HG03097 (cell line): ENCODE results near the gene SURF2.
A peak's percentile ranks its signal among the peaks of the same experiment; 100 is the strongest.

Source experiments
- ATAC-seq: cut with Tn5 transposase; IDR thresholded peaks from one replicate; pipeline ENCODE4 v1.9.1; 2021; ENCODE audit not compliant: unreplicated experiment, low FRiP score

Gene SURF2

DNA sequence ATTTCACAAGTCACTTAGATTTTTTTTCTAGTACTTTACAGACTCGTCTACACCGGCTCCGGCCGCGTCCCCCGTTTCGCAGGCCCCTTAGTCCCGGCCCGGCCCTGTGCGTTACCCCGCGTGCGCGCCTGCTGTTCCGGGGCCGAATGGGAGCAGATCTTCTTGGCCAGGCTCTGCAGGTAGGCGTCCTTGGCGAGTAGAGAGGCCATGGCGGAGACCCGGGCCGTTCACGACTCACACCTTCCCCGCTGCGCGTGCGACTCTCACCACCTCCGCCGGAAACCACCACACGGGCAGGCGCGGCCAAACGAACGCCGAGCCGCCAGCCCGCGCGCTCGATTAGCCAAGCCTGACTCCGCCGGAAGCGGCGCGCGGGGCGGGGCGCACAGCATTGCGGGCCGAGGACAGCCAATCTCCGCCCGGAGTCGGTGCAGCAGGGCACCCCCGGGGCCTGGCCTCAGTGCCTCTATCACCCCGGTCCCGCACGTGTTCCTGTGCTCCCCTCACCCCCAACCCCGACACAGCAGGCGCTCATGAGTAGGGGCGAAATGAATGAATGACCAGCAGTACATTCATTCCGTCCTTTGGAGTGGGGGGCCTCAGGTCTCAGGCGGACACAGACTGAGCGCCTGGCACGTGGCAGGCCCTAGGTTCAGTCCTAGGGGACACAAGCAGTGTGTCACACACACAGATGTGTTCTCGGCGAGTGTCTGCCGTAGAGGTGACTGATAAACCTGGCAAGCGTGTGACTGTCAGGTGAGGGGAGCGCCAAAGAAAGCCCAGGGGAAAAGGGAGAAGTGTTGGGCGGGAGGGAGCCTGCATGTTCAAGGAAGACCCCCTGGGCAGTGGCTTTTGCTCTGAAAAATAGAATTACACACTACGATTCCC, 20.2 kb upstream of the SURF2 start, which contains the start of gene SURF6:
SURF6 (minus strand) TSS at position 265 of the 888 bp plus-strand sequence; CDS start at position 209, 56 bp downstream.
- ATAC-seq: peak; percentile 75

DNA sequence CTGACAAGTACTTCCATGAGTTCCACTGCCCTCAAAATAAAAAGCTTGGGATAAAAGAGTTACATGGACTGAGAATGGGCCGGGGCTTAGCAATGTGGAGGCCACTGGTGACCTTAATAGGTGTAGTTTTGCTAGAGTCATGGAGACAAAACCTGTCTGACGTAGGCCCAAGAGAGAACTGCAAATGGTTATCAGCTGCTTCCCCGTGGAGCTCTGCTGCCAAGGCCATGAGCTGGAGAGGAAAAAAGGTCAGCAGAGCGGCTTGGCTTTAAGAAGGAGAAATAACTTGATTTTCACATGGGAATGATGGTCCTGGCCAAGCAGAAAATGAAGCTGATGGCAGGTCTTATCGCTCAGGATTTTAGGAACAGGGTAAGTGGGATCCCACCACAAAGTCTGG, 16.7 kb upstream of the SURF2 start:
- ATAC-seq: no peak

DNA sequence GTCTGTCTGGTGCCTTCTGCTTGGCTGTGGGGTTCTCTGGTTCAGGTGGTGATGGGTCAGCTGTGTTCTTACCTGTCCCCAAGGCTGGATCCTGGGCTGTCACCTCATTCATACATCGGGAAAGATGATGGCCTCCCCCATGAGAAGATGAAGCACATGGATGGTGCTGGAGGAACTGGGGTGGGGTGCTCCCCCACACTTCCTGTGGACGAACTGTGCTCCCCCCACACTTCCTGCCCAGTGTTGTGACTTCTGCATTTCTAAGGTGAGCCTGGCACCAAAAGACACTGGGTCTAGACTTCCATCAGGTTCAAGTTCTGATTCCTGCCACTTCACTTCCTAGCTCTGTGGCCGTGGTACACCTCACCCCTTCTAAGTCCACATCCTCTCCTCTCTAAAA, 16.1 kb upstream of the SURF2 start:
- ATAC-seq: no peak

DNA sequence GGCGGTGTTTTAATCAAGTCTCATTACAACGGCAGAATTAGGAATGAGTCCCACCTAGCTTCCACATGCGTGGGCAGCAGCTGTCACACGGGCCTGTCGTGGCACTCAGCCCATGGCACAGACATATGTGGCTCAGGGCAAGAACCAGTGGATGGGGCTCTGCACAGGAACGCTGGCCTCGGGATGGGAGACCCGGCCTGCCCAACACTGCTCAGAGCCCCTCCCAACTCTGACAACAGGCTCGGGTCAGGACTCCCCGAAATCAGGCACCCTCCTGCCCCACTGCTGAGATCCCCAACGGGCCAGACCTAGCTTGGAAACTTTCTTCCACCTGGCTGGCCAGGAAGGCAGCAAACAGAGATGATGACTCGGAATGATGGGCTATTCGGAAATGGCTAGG, 15.4 kb upstream of the SURF2 start:
- ATAC-seq: no peak

DNA sequence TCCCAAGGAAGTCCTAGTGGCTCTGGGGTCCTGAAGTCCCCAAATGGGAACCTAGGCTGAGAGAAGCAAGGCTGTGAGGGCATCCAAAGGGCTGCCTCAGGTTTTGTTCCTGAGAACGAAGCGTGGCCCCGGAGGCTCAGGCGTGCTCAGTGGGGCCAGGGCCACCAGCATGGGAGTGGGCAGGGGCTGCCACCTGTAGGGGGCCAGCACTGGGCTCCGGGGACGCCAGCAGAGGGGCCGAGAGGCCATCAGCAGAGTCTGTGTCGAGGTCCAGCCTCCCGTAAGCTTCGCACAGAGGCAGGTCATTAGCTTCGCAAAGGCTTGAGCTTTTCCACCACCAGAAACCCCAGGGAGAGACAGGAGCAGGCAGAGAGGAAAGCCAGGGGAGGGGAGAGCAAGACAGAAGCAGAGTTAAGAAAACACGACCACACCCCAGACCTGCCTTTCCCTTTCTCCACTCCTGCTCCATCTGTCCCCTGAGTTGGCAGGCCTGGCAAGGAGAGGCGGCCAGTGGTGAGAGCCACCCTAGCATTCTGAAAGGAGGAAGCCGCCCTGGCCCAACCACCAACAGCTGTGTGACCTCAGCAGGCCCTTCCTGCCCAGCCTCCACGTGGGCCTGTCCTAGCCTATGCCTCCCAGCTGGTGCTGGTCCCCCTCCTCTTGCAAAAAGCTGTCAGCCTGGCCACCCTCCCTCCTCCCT, 14.8 kb upstream of the SURF2 start:
- no peak for ATAC-seq

DNA sequence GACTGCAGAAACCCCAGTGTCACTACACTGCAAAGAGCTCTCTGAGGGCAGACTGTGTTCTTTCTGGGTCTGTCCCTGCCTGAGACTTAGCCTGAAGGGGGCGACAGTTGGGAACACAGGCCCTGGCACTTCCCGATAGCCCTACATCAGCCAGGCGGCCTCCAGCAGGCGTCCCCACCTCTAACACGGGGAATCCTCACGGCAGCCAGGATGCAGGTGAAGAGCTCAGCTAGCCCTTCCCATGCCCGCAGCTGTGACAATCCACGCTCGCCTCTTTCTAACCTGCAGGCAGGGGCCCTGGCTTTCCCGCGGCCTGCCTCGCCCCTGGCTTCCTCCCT, 14.3 kb upstream of the SURF2 start:
- ATAC-seq: no peak

DNA sequence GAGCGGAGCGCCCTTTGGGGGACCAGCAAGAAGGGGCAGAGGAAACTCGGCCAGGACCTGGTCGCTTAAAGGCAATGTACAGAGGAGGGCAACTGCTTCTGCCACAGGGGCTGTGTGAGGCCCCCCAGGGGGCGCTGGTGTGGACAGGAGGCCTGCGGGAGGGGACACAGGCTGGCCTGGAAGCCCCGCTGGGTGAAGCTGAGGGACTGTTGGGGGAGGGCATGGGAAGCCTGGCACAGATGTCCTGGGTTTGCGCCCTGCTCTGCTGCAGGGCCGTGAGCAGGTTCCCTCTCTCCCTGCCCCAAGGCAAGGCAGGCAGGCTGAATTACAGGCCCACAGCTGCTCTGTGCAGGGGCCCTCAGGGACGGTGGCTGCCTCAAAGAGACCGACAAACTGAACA, 13.8 kb upstream of the SURF2 start:
- ATAC-seq: no peak

DNA sequence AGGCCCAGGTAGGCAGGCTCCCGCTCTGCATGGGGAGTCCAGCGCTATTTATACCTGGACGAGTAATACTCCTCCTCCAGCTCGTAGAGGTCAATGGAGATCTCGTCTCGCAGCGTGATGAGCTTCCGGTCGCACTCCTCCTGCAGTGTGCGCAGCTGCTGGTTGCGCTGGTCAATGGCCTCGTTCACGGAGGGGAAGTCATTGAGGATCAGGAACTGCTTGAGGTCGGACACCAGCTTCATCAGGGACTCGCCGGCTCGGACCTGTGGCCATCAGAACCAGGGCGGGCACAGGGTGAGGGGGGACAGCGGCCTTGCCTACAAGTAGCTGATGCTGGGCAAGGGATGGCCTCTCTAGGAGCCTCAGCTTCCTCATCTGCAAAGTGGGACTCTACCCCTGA, 12.3 kb upstream of the SURF2 start:
- ATAC-seq: no peak

DNA sequence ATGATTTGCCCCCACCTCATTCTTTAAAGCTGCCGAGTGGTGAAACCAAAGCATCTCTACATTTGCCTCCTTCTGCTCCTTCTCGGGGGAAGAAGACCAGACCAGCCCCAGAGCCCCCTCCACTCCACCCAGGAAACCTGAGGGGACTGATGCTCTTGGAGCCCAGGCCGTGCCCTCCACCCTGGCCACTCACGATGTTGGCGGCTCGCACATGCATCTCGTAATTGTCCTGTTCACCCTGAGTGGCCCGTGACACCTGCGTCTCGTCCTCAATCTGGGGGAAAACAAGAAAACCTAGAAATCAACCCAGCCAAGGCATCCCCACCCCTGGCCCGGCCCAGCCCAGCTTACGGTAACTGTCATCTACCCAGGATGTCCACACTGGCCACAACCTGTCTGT, 11.4 kb upstream of the SURF2 start:
- ATAC-seq: no peak

DNA sequence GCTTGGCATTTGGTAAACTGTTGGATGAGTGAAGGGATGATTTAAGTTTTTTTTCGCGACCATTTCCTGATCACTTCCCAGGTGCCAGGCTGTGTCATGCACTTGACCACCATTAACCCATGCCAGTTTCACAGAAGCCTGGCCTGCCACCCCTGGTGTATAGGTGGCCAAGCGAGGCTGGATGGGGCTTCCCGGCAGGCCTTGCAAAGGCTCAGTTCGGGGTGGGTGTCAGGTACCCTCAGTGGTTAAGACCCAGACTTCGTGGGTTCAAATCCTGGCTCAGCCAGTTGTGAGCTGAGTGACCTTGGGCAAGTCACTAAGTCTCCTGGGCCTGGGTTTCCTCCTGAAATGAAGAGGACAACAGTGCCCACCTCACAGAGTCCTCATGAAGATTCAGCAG, 10.8 kb upstream of the SURF2 start:
- ATAC-seq: no peak

DNA sequence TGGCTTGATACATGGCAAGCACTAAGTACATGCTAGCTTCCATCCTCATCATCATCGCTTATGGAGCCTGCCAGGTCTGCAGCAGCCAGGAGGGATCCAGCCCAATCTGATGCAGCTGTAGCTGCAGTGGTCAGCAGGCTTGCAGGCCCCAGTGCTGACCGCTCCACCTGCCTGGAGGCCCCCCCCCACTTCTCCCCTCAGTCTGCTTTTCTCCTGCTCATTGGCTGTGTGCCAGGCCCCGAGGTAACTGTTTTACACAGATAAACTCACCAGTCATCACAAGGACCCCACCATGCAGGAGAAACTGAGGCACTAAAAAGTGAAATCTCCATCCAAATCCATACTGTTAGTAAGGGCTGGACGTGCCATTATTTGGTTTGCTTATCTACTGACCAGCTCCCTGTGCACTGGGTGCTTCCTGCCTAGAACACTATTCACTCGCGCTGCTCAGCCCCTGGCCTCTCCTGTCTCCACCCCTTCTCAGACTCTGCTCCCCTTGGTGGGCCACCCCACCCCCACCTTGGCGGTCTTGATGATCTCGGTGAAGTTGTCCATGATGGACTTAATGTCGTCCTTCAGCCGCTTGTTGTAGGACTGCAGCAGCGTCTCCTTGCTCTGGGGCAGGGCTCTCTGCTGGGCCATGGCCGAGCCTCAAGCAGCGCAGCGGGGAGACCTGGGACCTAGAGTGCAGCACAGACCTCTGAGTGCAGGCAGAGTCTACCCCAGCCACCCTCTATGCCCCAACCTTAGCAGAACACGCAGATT, 10.1 kb upstream of the SURF2 start:
- no peak for ATAC-seq

DNA sequence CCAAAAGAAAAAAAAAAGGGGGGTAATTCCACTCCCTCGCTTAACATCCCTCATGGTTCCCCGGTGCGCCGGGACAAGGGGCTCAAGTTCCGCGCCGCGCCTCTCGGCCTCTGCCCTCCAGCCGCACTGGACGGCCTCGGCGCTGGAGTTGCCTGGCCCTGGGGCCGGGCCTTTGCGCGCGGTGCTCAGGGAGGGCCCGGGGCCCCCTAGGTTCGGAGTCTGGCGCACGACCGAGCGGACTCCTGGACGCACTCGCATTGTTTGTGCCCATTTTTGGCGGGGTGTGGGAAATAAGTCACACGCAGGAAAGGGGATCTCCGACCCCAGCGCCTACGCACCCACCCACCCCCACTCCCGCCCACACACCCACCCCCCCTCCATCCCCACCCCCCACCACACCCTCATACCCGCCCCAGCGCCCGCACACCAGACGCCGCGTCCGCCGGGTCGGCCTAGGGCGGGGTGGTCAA, 8.8 kb upstream of the SURF2 start:
- peak; percentile 23 for ATAC-seq

DNA sequence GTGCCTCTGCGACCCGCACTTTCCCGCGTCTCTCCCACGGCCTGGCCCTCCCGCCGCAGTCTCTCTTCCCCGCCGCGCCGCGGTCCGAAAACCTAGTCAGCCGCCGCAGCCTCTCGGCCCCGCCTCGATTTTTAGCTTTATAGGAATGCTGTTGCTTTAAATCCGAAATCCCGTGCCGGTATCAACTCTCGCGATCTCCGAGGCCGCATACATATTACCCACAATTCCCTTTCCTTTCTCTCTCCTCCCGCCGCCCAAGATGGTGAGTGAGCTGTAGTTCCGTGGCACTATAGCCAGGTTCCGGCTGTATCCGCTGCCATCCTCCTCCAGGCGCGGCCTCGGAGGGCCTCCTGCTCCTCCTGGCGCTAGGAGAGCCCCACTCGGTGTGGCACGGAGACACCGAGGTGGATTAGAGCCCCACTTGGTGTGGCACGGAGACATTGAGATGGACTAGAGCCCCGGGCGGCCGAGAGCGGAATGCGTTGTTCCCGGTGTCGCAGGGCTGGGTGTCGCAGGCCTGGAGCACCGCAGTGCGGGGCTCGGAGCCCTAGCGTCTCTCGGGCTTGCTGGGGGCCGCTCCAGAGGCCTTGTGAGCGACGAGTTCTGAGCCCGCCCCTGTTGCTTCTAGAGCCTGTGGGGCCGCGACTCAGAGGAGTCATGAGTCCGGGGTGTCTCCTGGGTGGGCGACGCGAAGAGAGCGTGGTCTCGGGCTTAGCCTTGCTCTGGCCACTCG, 8.2 kb upstream of the SURF2 start, which contains the start of the genes MED22 and RPL7A:
MED22 (minus strand) TSS at position 147 of the 733 bp plus-strand sequence. CDS start 1,469 bp downstream, outside the sequence.
RPL7A (plus strand) TSS at position 234 of the 733 bp plus-strand sequence; CDS start at position 260, 26 bp downstream.
- peak; percentile 70 for ATAC-seq

DNA sequence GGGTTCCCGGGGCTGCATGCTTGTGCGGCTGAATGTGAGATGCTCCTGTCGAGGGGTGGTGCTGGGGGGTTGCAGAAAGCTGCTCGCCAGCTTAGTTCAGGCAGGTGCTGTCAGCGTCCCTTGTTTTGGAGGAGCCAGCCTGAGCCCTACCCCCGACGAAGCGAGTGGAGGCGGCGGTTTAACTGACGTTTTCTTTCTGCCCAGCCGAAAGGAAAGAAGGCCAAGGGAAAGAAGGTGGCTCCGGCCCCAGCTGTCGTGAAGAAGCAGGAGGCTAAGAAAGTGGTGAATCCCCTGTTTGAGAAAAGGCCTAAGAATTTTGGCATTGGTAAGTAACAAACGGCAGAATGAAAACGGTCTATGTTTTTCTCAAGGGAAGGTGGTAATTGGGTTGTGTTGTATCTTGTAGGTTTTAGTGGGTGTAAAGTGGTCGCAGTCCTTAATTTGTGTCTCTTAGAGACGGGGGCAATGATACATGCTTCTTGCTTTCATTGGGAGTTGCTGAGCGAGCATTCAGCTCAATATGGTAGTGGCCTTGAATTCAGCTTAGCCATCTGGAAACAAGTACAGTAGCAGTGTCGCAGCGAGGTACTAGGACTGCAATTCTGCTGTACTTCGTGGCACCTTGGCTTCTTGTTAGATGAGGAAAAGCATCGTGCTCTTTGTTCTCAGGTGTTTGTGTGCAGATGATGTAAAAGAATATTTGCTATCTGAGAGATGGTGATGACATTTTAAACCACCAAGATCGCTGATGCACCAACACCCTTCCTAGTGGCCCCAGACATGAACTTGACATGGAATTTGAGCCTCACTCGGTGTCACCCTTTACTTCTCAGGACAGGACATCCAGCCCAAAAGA, 7.4 kb upstream of the SURF2 start:
- no peak for ATAC-seq

DNA sequence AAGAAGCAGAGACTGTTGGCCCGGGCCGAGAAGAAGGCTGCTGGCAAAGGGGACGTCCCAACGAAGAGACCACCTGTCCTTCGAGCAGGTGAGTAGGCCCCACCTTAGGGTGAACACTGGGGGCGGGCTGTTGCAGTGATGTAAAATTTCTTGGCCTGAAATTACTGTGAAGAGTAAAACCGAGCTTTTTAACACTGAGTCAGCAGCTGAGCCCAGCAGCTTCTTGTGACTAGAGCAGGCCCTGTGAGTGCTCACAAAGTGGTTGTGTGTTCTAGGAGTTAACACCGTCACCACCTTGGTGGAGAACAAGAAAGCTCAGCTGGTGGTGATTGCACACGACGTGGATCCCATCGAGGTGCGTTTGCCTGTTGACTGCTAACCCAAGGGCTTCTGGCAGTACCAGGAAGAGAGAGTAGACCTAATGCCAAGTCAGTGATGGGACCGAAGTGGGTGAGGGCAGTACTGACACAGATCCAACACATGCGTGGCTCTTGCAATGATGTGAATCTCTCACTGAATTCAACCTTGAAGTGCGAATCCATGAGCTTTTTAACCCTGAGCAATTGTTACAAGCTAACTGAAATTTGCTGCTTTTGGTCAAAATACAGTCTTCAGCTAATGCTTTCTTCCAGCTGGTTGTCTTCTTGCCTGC, 6.3 kb upstream of the SURF2 start:
- no peak for ATAC-seq

DNA sequence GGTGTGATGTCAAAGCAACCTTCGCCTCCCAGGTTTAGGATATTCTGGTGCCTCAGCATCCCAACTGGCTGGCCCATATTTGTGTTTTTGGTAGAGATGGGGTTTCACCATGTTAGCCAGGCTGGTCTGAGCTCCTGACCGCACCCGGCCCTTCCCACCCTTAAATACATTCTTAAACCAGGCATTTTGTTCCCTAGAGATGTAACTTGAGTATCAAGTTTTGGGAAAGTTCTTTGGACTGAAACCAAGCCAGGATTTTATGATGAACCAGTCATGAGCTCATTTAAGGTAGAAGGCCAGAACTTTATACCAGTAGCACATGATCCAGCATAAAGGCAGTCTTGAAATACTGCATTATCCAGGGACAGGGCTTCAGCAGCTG, 4.8 kb upstream of the SURF2 start:
- no peak for ATAC-seq

DNA sequence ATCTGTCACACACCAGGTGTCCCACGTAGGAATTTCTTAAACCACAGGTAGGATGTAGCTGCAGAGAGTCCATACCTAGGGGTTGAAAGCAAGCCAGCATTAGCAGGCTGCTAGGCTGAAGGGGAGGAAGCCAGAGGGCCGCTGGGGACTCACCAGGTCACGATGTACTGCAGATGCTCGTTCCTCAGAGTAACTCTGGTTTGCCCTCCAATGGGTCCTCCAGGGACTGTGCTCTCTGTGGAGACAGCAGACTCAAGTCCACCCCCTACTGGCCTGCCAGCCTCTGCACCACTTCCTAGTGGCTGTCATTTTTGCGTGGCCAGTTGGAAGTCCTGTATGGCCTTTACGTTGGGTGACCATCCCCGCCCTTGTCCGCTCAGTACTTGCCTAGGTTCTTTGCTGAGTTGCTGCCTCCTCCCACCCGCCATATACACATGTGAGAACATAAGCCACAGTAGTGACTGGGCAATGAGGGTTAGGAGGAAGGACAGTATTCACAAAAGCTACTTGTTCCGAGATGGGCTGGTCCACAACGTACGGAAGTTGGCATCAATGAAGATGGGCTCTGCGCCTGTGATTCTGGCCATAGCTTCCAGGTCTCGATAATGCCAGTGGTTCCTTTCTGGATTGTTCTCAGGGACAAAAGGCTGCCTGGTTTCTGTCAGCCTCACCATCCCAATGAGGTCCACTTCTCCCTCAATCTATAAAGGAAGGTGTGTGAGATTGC, 4.3 kb upstream of the SURF2 start:
- no peak for ATAC-seq

DNA sequence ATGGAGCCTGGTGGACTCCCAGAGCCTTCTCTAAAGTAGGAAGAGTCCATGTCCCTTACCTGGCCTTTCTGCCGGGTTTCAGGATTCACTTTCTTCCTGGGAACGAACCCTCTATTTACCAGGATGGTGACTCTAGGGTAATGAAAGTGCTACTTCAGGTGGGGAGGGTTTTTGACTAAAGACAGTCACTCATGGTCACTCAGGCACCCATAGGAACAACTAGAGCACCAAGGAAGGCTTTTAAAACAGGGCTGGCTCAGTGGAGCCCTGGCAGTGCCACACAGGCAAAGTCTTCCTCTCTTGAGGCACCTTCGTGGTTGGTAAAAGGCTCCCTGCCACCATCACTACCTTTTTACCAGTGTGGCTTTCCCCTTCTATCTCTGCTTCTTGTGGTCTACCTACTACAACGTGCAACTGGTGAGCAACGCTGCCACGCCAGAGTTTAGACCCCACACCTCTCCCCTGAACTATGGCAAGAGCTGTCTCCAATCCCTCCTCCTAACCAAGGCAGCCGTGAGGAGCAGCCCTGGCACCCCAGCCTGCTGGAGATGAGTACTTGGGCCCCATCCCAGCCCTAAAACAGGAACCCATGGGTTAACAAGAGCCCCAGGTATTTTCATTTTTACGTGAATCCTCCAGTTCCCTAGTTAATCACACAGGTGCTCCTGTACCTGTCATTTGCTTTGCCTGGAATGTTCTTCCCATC, 3.6 kb upstream of the SURF2 start:
- ATAC-seq: no peak
